Bone marrow (tissue), 2 donors: ENCODE measurements around the gene ELF2.
"Not testable (repeated sequence)": the region's sequence is repeated elsewhere in the genome, so short reads cannot be mapped to it uniquely, and the experiment has no call there.

Experiments
- DNase-seq, 2 donors: peaks; one replicate each; lab custom pipeline; 2025; lab: John Stamatoyannopoulos, UW

The ELF2 gene

GRCh38 chr4:139020384-139020783 is 156.6 kb downstream of the ELF2 start:
- no peak for DNase-seq

GRCh38 chr4:139018971-139019758 is 157.9 kb downstream of the ELF2 start:
- no peak for DNase-seq

GRCh38 chr4:139018501-139018900 is 158.5 kb downstream of the ELF2 start:
- no peak for DNase-seq

- DNase-seq: no peak
Observed at GRCh38 chr4:139017861-139018260, 159.2 kb downstream of the ELF2 start.

- DNase-seq: peak in 1 of 2 donors; percentile 71
Observed at GRCh38 chr4:139015948-139016471, 161.0 kb downstream of the ELF2 start.

- peak; percentile 80 to 88 for DNase-seq
Observed at GRCh38 chr4:139015269-139015947, 161.6 kb downstream of the ELF2 start, which contains the start of gene NOCT. TSS of gene NOCT (plus strand) at chr4:139015781. CDS start at chr4:139015982, 201 bp downstream.

GRCh38 chr4:139014371-139015268 is 162.4 kb downstream of the ELF2 start:
- DNase-seq: no peak

GRCh38 chr4:139011225-139011950 is 165.6 kb downstream of the ELF2 start:
- no peak for DNase-seq

- no peak for DNase-seq
Observed at GRCh38 chr4:139009702-139010101, 167.3 kb downstream of the ELF2 start.

- DNase-seq: not testable (repeated sequence)
Observed at GRCh38 chr4:139008278-139008677, 168.7 kb downstream of the ELF2 start.

GRCh38 chr4:139007640-139008039 is 169.4 kb downstream of the ELF2 start:
- no peak for DNase-seq
